Measurements from ENCODE around the gene ICAM1. TPM values are rescaled to one million over a fixed set of nuclear protein-coding genes. Genes with fewer than 3 reads are reported as not detected.
A peak's percentile ranks its signal among the peaks of the same experiment; 100 is the strongest.

ICAM1 gene
- total RNA-seq, 1 donor from 2014 or later, result 37.4 TPM

DNA sequence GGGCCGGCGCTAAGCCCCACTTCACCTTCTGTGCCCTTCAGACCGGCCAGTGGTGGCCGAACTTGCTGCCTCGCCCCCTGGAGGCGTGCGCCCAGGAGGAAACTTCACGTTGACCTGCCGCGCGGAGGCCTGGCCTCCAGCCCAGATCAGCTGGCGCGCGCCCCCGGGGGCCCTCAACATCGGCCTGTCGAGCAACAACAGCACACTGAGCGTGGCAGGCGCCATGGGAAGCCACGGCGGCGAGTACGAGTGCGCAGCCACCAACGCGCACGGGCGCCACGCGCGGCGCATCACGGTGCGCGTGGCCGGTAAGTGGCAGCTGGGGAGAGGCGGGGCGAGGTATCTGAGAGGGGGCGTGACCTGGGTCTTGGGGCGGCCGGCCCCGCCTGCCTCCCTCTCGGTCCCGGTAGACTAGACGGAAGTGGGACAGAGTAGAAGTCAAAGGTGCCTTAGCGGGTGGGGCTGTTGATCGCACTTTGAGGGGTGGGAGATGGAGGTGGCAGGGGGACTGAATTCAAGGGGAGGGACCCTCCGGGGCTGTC lies 24.5 kb downstream of the ICAM1 start:
- intact Hi-C loops (cut with micrococcal nuclease), result loop anchor here (2.0 kb wide), 1 partner anchor 37 kb away; the partner anchor contains the start of gene RAVER1
- DNase-seq (peak; percentile 59), ATAC-seq (ENCODE audit: low read depth) (peak; percentile 72)
- TF ChIP-seq, protein P1, sequence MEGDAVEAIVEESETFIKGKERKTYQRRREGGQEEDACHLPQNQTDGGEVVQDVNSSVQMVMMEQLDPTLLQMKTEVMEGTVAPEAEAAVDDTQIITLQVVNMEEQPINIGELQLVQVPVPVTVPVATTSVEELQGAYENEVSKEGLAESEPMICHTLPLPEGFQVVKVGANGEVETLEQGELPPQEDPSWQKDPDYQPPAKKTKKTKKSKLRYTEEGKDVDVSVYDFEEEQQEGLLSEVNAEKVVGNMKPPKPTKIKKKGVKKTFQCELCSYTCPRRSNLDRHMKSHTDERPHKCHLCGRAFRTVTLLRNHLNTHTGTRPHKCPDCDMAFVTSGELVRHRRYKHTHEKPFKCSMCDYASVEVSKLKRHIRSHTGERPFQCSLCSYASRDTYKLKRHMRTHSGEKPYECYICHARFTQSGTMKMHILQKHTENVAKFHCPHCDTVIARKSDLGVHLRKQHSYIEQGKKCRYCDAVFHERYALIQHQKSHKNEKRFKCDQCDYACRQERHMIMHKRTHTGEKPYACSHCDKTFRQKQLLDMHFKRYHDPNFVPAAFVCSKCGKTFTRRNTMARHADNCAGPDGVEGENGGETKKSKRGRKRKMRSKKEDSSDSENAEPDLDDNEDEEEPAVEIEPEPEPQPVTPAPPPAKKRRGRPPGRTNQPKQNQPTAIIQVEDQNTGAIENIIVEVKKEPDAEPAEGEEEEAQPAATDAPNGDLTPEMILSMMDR (IDR thresholded peaks at IDR 0.05), result no peak
- ChIA-PET CTCF (no interaction called here), POLR2A (interaction anchor here (0.5 to 1.7 kb wide), 5 partner anchors 24 to 309 kb away, joined by 3 to 10 read pairs (median 4); partner anchors contain the start of gene ICAM1)
- Mint-ChIP-seq H3K4me1 (peaks cover 43% of the 10 kb centered on the region), H3K27me3 (peaks cover 34% of the 10 kb centered on the region), H3K9me3 (no peaks in the 10 kb centered on the region), H3K27ac (peak overlapping the region; percentile 57), H3K36me3 (ENCODE audit: low read depth) (no peaks in the 10 kb centered on the region), H3K4me3 (peak overlapping the region; percentile 80)

DNA sequence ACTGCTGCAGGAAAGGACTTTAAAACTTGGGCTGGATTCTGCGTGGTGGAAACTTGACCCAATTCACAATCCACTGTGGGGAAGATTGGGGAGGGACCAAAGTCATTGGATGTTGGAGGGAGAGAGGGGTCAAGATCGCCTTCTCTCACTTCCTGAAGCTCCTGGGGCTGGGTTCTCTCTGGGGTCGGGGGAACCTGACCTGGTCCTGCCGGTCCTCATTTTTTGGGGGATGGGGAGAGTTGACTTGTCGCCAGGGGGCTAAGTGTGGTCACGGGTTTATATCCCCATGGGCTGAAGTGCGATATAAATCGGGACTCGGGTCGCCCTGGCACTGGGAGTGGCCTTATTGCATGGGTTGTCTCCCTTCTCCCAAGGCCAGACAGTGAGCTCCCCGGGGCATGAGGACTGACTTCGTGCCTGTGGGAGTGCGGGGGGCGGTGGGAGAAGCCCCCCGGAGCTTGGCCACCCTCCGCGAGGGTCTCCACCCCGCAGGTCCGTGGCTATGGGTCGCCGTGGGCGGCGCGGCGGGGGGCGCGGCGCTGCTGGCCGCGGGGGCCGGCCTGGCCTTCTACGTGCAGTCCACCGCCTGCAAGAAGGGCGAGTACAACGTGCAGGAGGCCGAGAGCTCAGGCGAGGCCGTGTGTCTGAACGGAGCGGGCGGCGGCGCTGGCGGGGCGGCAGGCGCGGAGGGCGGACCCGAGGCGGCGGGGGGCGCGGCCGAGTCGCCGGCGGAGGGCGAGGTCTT lies 25.1 kb downstream of the ICAM1 start:
- TF ChIP-seq, protein P1 (IDR thresholded peaks at IDR 0.05), result no peak
- Mint-ChIP-seq H3K27ac (peak overlapping the region; percentile 57), H3K27me3 (peaks cover 27% of the 10 kb centered on the region), H3K9me3 (no peaks in the 10 kb centered on the region), H3K4me1 (peaks cover 37% of the 10 kb centered on the region), H3K4me3 (peak overlapping the region; percentile 80), H3K36me3 (ENCODE audit: low read depth) (no peaks in the 10 kb centered on the region)
- DNase-seq (no peak), ATAC-seq (ENCODE audit: low read depth) (no peak)
- POLR2A ChIA-PET, result interaction anchor here (0.5 to 1.7 kb wide), 6 partner anchors 25 to 350 kb away, joined by 3 to 10 read pairs (median 4); partner anchors contain the start of gene ICAM1
- intact Hi-C loops (cut with micrococcal nuclease), result loop anchor here (2.0 kb wide), 1 partner anchor 37 kb away; the partner anchor contains the start of gene RAVER1
- CTCF ChIA-PET, result no interaction called here

DNA sequence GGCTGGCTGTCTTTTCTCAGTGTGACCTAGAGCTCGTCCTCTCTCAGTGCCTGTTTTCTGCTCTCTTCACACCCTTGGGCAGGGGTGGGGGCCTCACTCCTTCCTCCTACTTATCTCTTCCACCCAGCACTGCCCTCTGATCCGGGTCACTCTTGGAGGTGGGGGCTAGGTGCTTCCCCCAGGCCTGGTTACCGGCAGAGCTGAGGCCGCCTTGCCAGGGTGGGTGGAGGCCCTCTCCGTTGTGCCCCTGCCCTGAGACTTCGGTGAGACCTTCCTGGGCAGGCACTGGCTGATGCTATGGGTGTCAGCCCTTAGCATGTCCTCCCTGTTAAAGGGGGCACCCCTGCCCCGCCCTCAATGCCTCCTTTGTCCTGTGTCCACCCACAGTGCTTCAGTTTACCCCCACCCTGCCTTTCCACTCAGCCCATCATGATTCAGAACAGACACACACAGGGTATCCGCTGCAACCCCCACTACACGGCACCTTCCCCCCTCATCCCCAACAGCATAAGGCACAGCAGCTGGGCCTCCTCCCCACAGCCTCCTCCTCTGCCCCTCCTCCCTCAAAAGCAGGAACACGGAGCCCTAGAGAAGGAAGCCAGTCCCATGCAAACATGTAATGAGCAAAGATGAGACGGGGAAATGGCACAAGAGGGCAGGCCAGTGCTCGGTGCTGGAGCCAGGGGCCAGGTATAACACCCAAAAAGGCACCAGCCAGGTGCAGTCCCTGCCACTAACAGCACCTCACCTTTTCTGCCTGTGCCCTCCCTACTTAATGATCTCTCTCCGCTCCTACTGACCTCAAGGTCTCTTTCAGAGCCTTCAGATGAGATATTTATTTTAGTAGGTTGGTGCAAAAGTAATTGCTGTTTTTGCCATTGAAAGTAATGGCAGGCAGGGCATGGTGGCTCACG lies 28.9 kb downstream of the ICAM1 start:
- intact Hi-C loops (cut with micrococcal nuclease), result no loop called here
- Mint-ChIP-seq H3K27ac (no peak overlapping the region), H3K4me1 (peaks cover 12% of the 10 kb centered on the region), H3K27me3 (peaks cover 7% of the 10 kb centered on the region), H3K4me3 (no peak overlapping the region), H3K36me3 (ENCODE audit: low read depth) (no peaks in the 10 kb centered on the region), H3K9me3 (no peaks in the 10 kb centered on the region)
- CTCF ChIA-PET, result interaction anchor here (1.1 to 1.5 kb wide), 2 partner anchors 29 to 30 kb away, joined by 3 read pairs; partner anchors contain the start of gene ICAM1
- POLR2A ChIA-PET, result interaction anchor here (0.7 kb wide), 1 partner anchor 10 kb away, joined by 6 read pairs; the partner anchor contains the start of gene ICAM5
- ATAC-seq (ENCODE audit: low read depth), result no peak
- DNase-seq, result no peak
- TF ChIP-seq, protein P1 (IDR thresholded peaks at IDR 0.05), result no peak

DNA sequence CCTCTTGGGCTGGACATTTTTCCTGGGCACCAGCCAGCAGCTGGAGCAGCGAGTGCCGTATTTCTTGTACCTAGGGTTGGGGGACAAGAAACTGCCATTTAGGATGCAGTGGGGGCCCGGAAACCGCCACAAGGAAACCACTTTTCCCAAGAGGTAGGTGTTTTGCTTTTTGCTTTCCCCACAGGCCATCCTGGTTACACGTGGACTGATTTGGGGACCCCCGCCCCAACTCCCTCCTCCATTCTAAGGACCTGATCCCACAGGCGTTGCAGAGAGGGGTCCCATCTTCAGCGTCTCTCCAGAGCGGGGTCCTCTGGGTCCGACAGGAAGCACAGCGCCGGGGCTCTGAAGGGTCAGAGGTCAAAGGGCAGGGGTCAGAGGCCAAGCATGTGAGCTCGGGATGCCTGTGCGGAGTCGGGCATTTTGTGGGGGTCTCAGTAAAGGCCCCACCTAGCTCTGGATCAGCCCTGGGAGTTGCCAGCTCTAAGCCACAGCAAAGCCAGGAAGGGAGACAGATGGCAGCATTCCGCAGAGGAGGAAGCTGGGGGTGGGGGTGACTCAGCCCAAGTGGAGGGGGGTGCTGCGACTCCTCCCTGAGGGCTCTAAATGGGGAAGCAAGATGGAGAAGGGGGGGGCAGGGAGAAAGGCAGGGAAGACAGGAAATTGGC lies 34.4 kb downstream of the ICAM1 start:
- Mint-ChIP-seq H3K4me3 (no peak overlapping the region), H3K27me3 (peaks cover 2% of the 10 kb centered on the region), H3K4me1 (peaks cover 2% of the 10 kb centered on the region), H3K9me3 (no peaks in the 10 kb centered on the region), H3K27ac (no peak overlapping the region), H3K36me3 (ENCODE audit: low read depth) (peaks cover 5% of the 10 kb centered on the region)
- DNase-seq, result no peak
- intact Hi-C loops (cut with micrococcal nuclease), result no loop called here
- CTCF ChIA-PET, result no interaction called here
- TF ChIP-seq, protein P1 (IDR thresholded peaks at IDR 0.05), result no peak
- no peak for ATAC-seq (ENCODE audit: low read depth)
- POLR2A ChIA-PET, result interaction anchor here (0.9 kb wide), 1 partner anchor 14 kb away, joined by 3 read pairs; no protein-coding TSS in a partner anchor

All from activated B cell treated with CpG ODN at 0.5 μM for 24 hours (primary cell).